ENCODE results near the gene FAM161B.

- TF ChIP-seq POLR2A (IDR thresholded peaks at IDR 0.05; ENCODE audit: low read depth, low read length) (no peak), RFX5 (IDR thresholded peaks at IDR 0.05; ENCODE audit: low read depth, low read length) (no peak), MAZ (IDR thresholded peaks at IDR 0.05; ENCODE audit: borderline replicate concordance, low read depth, low read length) (no peak), MXI1 (IDR thresholded peaks at IDR 0.05; ENCODE audit: borderline replicate concordance, low read depth, low read length) (no peak), ELK1 (IDR thresholded peaks at IDR 0.05; ENCODE audit: borderline replicate concordance, low read depth, low read length) (no peak), SMC3 (IDR thresholded peaks at IDR 0.05; ENCODE audit: low read depth, low read length) (no peak), RAD21 (IDR thresholded peaks at IDR 0.05; ENCODE audit: low read length) (no peak), MAFK (IDR thresholded peaks at IDR 0.05; ENCODE audit: low read depth, low read length) (no peak), RCOR1 (IDR thresholded peaks at IDR 0.05; ENCODE audit: insufficient replicate concordance, low read length) (no peak)
- TF ChIP-seq, protein P1, sequence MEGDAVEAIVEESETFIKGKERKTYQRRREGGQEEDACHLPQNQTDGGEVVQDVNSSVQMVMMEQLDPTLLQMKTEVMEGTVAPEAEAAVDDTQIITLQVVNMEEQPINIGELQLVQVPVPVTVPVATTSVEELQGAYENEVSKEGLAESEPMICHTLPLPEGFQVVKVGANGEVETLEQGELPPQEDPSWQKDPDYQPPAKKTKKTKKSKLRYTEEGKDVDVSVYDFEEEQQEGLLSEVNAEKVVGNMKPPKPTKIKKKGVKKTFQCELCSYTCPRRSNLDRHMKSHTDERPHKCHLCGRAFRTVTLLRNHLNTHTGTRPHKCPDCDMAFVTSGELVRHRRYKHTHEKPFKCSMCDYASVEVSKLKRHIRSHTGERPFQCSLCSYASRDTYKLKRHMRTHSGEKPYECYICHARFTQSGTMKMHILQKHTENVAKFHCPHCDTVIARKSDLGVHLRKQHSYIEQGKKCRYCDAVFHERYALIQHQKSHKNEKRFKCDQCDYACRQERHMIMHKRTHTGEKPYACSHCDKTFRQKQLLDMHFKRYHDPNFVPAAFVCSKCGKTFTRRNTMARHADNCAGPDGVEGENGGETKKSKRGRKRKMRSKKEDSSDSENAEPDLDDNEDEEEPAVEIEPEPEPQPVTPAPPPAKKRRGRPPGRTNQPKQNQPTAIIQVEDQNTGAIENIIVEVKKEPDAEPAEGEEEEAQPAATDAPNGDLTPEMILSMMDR (conservative IDR thresholded peaks at IDR 0.05; ENCODE audit: low read depth, low read length), result no peak
Measured at GRCh38 chr14:73913256-73913655, 36.6 kb downstream of the FAM161B start.

Measured in IMR-90 (cell line).